ENCODE results near the gene CEP170. TPM values are rescaled to one million over a fixed set of nuclear protein-coding genes. Genes with fewer than 3 reads are reported as not detected.

Gene CEP170
- total and polyA plus RNA-seq, 7 experiments from 2014 or later, result 11.6 to 56.1 (median 47.1) TPM

DNA sequence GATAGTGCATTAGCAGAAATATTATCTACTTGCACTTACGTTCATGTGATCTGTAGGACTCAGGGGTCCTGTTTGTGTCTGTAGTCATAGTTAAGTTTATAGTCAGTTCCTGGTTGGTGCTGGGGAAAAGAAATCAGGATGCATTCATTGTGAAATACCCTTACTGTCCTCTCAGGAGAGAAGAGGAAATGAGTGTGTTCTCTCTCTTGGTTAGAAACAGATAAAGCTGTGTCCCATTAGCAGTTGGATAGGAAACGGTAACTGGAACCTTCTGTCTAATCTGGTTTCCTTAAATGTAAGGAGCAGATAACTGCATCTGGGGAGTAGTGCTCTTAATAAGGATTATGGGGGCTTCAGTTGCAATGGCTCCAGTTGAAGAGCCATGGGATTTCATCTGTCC is 9.6 kb upstream of the CEP170 start:
- ATAC-seq, result peak; percentile 59
- H3K27ac ChIP-seq (ENCODE audit: low read depth, low read length), result no peak overlapping the region
- H3K36me3 ChIP-seq (ENCODE audit: control insufficient read depth in 2 of 3, insufficient read depth in 3 of 3, low read length in 3 of 3), result peaks cover 0 to 2% (median 0%) of the 10 kb centered on the region in 3 experiments
- ChIA-PET CTCF (interaction anchor here (0.6 kb wide), 1 partner anchor 55 kb away, joined by 8 read pairs; no protein-coding TSS in a partner anchor), POLR2A (interaction anchor here (0.8 kb wide), 1 partner anchor 9 kb away, joined by 3 read pairs; the partner anchor contains the start of genes CEP170 and SDCCAG8)
- H3K9me3 Mint-ChIP-seq, result no peaks in the 10 kb centered on the region
- no peaks in the 10 kb centered on the region for H3K4me1 ChIP-seq (ENCODE audit: control insufficient read depth in 2 of 2, insufficient read depth in 2 of 2, low read length in 2 of 2)
- no peak for DNase-seq
- H3K27me3 Mint-ChIP-seq, result no peaks in the 10 kb centered on the region
- H3K4me3 ChIP-seq (ENCODE audit: low read length), result no peak overlapping the region
- peaks cover 0 to 17% (median 7%) of the 10 kb centered on the region in 5 donors for H3K36me3 Mint-ChIP-seq
- H3K4me1 Mint-ChIP-seq, result peaks cover 26 to 63% (median 55%) of the 10 kb centered on the region in 7 donors
- peak overlapping the region in 1 of 10 donors; percentile 23 for H3K4me3 Mint-ChIP-seq
- H3K27ac Mint-ChIP-seq, result no peak overlapping the region
- H3K27me3 ChIP-seq (ENCODE audit: control insufficient read depth in 2 of 2, insufficient read depth in 2 of 2, low read length in 2 of 2), result no peaks in the 10 kb centered on the region
- H3K9me3 ChIP-seq (ENCODE audit: control insufficient read depth in 2 of 3, low read length in 3 of 3), result no peaks in the 10 kb centered on the region
- intact Hi-C loops (cut with micrococcal nuclease), result no loop called here

DNA sequence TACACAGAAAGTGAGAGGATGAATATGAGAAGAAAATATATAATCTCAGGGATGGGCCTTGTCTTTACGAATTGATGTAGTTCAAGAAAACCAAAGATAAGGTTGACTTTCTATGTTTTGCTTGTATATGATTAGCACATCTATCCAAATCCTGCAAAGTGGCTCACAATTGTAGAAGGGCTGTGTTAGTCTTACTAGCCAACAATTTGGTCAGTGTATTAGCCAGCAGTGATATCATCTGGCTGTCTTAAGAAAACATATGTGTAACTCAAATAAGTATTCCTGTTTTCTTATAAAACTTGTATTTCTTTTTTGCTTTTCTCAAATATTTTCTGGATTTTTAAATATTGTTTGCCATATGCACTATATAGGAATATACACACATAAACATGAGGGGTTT is 6.3 kb upstream of the CEP170 start:
- Mint-ChIP-seq H3K36me3 (peaks cover 0 to 10% (median 9%) of the 10 kb centered on the region in 5 donors), H3K4me3 (peak overlapping the region in 1 of 10 donors; percentile 24), H3K27me3 (no peaks in the 10 kb centered on the region), H3K9me3 (no peaks in the 10 kb centered on the region), H3K4me1 (peaks cover 19 to 67% (median 53%) of the 10 kb centered on the region in 7 donors), H3K27ac (peak overlapping the region in 1 of 9 donors; percentile 80)
- Histone ChIP-seq H3K9me3 (ENCODE audit: control insufficient read depth in 2 of 3, low read length in 3 of 3) (no peaks in the 10 kb centered on the region), H3K4me1 (ENCODE audit: control insufficient read depth in 2 of 2, insufficient read depth in 2 of 2, low read length in 2 of 2) (peaks cover 9 to 12% of the 10 kb centered on the region in 2 donors), H3K4me3 (ENCODE audit: low read length) (no peak overlapping the region), H3K36me3 (ENCODE audit: control insufficient read depth in 2 of 3, insufficient read depth in 3 of 3, low read length in 3 of 3) (no peaks in the 10 kb centered on the region), H3K27me3 (ENCODE audit: control insufficient read depth in 2 of 2, insufficient read depth in 2 of 2, low read length in 2 of 2) (no peaks in the 10 kb centered on the region), H3K27ac (ENCODE audit: low read depth, low read length) (no peak overlapping the region)
- CTCF ChIA-PET, result no interaction called here
- POLR2A ChIA-PET, result no interaction called here
- ATAC-seq, result no peak
- intact Hi-C loops (cut with micrococcal nuclease), result no loop called here
- DNase-seq, result no peak

DNA sequence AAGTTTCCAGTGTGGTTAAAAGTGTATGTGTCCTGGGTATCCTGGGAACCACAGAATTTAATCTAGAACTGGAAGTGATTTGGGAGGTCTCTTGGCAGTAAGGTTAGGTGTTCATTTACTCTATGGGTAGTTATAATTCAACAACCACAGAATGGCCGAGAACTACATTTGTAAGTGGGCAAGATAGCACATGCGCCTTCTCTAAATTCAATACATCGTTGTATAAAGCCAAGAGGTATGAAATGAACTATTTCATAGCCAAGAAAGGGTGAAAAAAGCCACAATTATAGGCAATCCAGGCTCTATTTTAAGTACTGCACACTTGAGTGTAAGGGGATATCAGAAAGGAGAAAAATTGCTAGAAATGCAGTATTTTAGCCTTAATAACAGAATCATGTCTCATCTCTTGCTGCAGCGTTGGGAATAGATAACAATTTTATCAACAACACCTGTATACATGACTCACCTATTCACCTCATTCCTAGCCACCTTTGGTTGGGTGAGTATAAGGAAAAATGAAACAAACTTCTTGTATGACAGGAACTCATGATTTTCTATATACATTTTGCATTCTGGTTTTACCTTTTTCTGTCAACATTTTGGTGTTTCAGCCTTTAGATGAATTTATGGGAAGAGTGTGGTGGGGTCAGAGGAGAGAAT is 5.3 kb upstream of the CEP170 start:
- no peak overlapping the region for H3K4me3 ChIP-seq (ENCODE audit: low read length)
- ChIA-PET CTCF (no interaction called here), POLR2A (no interaction called here)
- Mint-ChIP-seq H3K9me3 (no peaks in the 10 kb centered on the region), H3K27ac (no peak overlapping the region), H3K4me1 (peaks cover 19 to 71% (median 53%) of the 10 kb centered on the region in 7 donors), H3K27me3 (no peaks in the 10 kb centered on the region), H3K36me3 (peaks cover 0 to 10% (median 9%) of the 10 kb centered on the region in 5 donors), H3K4me3 (no peak overlapping the region)
- H3K27ac ChIP-seq (ENCODE audit: low read depth, low read length), result no peak overlapping the region
- intact Hi-C loops (cut with micrococcal nuclease), result no loop called here
- no peaks in the 10 kb centered on the region for H3K27me3 ChIP-seq (ENCODE audit: control insufficient read depth in 2 of 2, insufficient read depth in 2 of 2, low read length in 2 of 2)
- DNase-seq (no peak), ATAC-seq (no peak)
- no peaks in the 10 kb centered on the region for H3K9me3 ChIP-seq (ENCODE audit: control insufficient read depth in 2 of 3, low read length in 3 of 3)
- H3K36me3 ChIP-seq (ENCODE audit: control insufficient read depth in 2 of 3, insufficient read depth in 3 of 3, low read length in 3 of 3), result peaks cover 0 to 3% (median 0%) of the 10 kb centered on the region in 3 experiments
- peaks cover 13% of the 10 kb centered on the region in 2 donors for H3K4me1 ChIP-seq (ENCODE audit: control insufficient read depth in 2 of 2, insufficient read depth in 2 of 2, low read length in 2 of 2)

DNA sequence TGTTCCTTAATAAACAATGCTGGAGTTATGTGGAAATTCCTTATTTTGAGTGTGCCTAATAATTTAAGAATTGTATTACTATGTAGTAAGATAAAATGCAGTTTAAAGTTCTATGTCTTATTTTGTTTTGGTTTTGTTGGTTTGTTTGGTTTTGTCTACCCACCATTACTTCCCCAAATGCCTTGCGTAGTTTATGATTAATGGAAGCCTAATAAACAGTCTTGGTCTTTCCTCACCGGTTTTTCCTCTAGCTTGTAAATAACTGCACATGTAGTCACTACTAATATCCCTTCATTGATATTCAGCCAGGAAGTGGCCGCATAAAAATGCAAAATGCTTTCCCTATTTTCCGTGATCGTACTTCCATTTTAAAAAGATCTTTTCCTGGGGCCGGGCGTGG is 3.6 kb upstream of the CEP170 start:
- H3K27me3 Mint-ChIP-seq, result peaks cover 0 to 3% (median 0%) of the 10 kb centered on the region in 5 donors
- H3K27ac Mint-ChIP-seq, result peak overlapping the region in 1 of 9 donors; percentile 41
- ChIA-PET POLR2A (interaction anchor here (0.7 kb wide), 1 partner anchor 932 kb away, joined by 4 read pairs; no protein-coding TSS in a partner anchor), CTCF (no interaction called here)
- H3K4me1 Mint-ChIP-seq, result peaks cover 18 to 58% (median 42%) of the 10 kb centered on the region in 7 donors
- no peak for DNase-seq
- H3K36me3 Mint-ChIP-seq, result peaks cover 0 to 10% (median 7%) of the 10 kb centered on the region in 5 donors
- H3K4me3 Mint-ChIP-seq, result peak overlapping the region in 3 of 10 donors; percentile 6 to 68 (median 19)
- H3K9me3 ChIP-seq (ENCODE audit: control insufficient read depth in 2 of 3, low read length in 3 of 3), result no peaks in the 10 kb centered on the region
- H3K36me3 ChIP-seq (ENCODE audit: control insufficient read depth in 2 of 3, insufficient read depth in 3 of 3, low read length in 3 of 3), result peaks cover 0 to 12% (median 0%) of the 10 kb centered on the region in 3 experiments
- no peak overlapping the region for H3K4me3 ChIP-seq (ENCODE audit: low read length)
- no peak for ATAC-seq
- H3K27me3 ChIP-seq (ENCODE audit: control insufficient read depth in 2 of 2, insufficient read depth in 2 of 2, low read length in 2 of 2), result no peaks in the 10 kb centered on the region
- no peak overlapping the region for H3K27ac ChIP-seq (ENCODE audit: low read depth, low read length)
- peaks cover 13 to 14% of the 10 kb centered on the region in 2 donors for H3K4me1 ChIP-seq (ENCODE audit: control insufficient read depth in 2 of 2, insufficient read depth in 2 of 2, low read length in 2 of 2)
- peaks cover 0 to 4% (median 0%) of the 10 kb centered on the region in 11 donors for H3K9me3 Mint-ChIP-seq
- intact Hi-C loops (cut with micrococcal nuclease), result loop anchor here (10.0 kb wide), 5 partner anchors 336 to 1706 kb away; partner anchors contain the start of genes CHML (in 1 of the 2), COX20 (in 1 of the 2), HNRNPU (in 1 of the 2) and OPN3 (in 1 of the 2)

DNA sequence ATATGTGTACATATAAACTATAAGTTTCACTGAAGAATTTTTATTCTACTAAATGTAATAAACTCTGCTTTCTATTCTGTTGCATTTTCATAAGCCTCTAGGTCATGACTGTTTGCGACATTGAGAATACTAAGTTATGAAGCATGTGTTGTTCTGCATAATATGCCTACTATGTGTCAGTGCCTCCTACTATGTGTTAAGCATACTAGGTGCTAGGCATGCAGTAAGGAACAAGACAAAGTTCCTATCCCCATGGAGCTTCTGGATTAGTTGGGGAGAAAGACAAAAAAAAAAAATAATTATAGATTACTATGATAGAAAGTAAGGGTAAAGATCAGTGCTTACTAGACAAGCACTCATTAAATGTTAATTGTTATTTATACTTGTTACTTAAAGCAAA is 2.1 kb upstream of the CEP170 start:
- DNase-seq, result no peak
- Histone ChIP-seq H3K36me3 (ENCODE audit: control insufficient read depth in 2 of 3, insufficient read depth in 3 of 3, low read length in 3 of 3) (peaks cover 0 to 12% (median 0%) of the 10 kb centered on the region in 3 experiments), H3K27ac (ENCODE audit: low read depth, low read length) (no peak overlapping the region), H3K4me1 (ENCODE audit: control insufficient read depth in 2 of 2, insufficient read depth in 2 of 2, low read length in 2 of 2) (peaks cover 13 to 22% of the 10 kb centered on the region in 2 donors), H3K27me3 (ENCODE audit: control insufficient read depth in 2 of 2, insufficient read depth in 2 of 2, low read length in 2 of 2) (no peaks in the 10 kb centered on the region), H3K9me3 (ENCODE audit: control insufficient read depth in 2 of 3, low read length in 3 of 3) (no peaks in the 10 kb centered on the region), H3K4me3 (ENCODE audit: low read length) (no peak overlapping the region)
- peak overlapping the region in 1 of 9 donors; percentile 31 for H3K27ac Mint-ChIP-seq
- POLR2A ChIA-PET, result interaction anchor here (0.6 to 1.3 kb wide), 2 partner anchors 556 to 1577 kb away, joined by 4 read pairs; no protein-coding TSS in a partner anchor
- ATAC-seq, result no peak
- peaks cover 0 to 3% (median 0%) of the 10 kb centered on the region in 5 donors for H3K27me3 Mint-ChIP-seq
- CTCF ChIA-PET, result no interaction called here
- intact Hi-C loops (cut with micrococcal nuclease), result loop anchor here (2.0 to 10.0 kb wide), 6 partner anchors 78 to 1708 kb away; partner anchors contain the start of genes CHML (in 1 of the 2), COX20 (in 1 of the 2), HNRNPU (in 1 of the 2) and OPN3 (in 1 of the 2)
- H3K4me3 Mint-ChIP-seq, result peak overlapping the region in 8 of 10 donors; percentile 12 to 100 (median 78)
- H3K4me1 Mint-ChIP-seq, result peaks cover 24 to 59% (median 45%) of the 10 kb centered on the region in 7 donors
- peaks cover 0 to 10% (median 7%) of the 10 kb centered on the region in 5 donors for H3K36me3 Mint-ChIP-seq
- H3K9me3 Mint-ChIP-seq, result peaks cover 0 to 4% (median 0%) of the 10 kb centered on the region in 11 donors

DNA sequence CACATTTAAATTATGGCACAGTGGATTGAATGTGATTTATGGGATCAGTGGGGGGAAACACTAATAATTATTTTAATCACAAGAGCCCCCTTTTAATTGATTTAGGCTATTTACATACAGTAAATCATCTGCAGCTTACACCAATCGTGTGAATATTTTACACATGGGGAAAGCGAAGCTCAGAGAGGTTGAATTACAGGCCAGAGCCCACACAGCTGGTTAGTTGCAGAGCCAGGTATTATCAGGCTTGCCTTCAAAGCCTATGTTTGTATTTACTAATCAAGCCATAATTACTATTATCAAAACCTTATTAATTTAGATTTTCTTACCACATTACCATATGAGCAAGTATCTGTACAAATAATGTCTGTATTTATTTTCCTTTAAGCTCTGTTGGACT is 1.5 kb upstream of the CEP170 start:
- Mint-ChIP-seq H3K36me3 (peaks cover 0 to 10% (median 7%) of the 10 kb centered on the region in 5 donors), H3K4me1 (peaks cover 22 to 65% (median 51%) of the 10 kb centered on the region in 7 donors), H3K4me3 (peak overlapping the region; percentile 97 to 100 (median 100)), H3K27ac (peak overlapping the region; percentile 99 to 100 (median 100)), H3K27me3 (peaks cover 0 to 3% (median 0%) of the 10 kb centered on the region in 5 donors), H3K9me3 (peaks cover 0 to 4% (median 0%) of the 10 kb centered on the region in 11 donors)
- Histone ChIP-seq H3K4me3 (ENCODE audit: low read length) (peak overlapping the region; percentile 94), H3K27ac (ENCODE audit: low read depth, low read length) (peak overlapping the region; percentile 96), H3K36me3 (ENCODE audit: control insufficient read depth in 2 of 3, insufficient read depth in 3 of 3, low read length in 3 of 3) (peaks cover 0 to 12% (median 0%) of the 10 kb centered on the region in 3 experiments), H3K4me1 (ENCODE audit: control insufficient read depth in 2 of 2, insufficient read depth in 2 of 2, low read length in 2 of 2) (peaks cover 13 to 22% of the 10 kb centered on the region in 2 donors), H3K27me3 (ENCODE audit: control insufficient read depth in 2 of 2, insufficient read depth in 2 of 2, low read length in 2 of 2) (no peaks in the 10 kb centered on the region), H3K9me3 (ENCODE audit: control insufficient read depth in 2 of 3, low read length in 3 of 3) (no peaks in the 10 kb centered on the region)
- ATAC-seq (no peak), DNase-seq (peak in 1 of 9 donors; percentile 0)
- POLR2A ChIA-PET, result interaction anchor here (0.6 to 2.4 kb wide), 4 partner anchors 935 to 1715 kb away, joined by 3 to 7 read pairs (median 4); no protein-coding TSS in a partner anchor
- CTCF ChIA-PET, result interaction anchor here (0.7 kb wide), 1 partner anchor 78 kb away, joined by 3 read pairs; no protein-coding TSS in a partner anchor
- intact Hi-C loops (cut with micrococcal nuclease), result loop anchor here (2.0 to 10.0 kb wide), 6 partner anchors 78 to 1708 kb away; partner anchors contain the start of genes CHML (in 1 of the 2), COX20 (in 1 of the 2), HNRNPU (in 1 of the 2) and OPN3 (in 1 of the 2)

Measured in naive thymus-derived CD4-positive, alpha-beta T cell (primary cell).